ENCODE measurements around the gene ABHD14A. TPM values are rescaled to one million over a fixed set of nuclear protein-coding genes. Genes with fewer than 3 reads are reported as not detected.
A peak's percentile ranks its signal among the peaks of the same experiment; 100 is the strongest.

Gene ABHD14A
- total RNA-seq, 2 experiments from 2014 or later = 6.3 to 7.5 TPM

GRCh38 chr3:51934139-51934850 lies 40.6 kb upstream of the ABHD14A start:
- Mint-ChIP-seq H3K9me3 (ENCODE audit: low read depth) (no peaks in the 10 kb centered on the region), H3K36me3 (ENCODE audit: low read depth) (peaks cover 52% of the 10 kb centered on the region), H3K27ac (no peak overlapping the region), H3K4me1 (peaks cover 11% of the 10 kb centered on the region), H3K4me3 (no peak overlapping the region), H3K27me3 (no peaks in the 10 kb centered on the region)
- ChIA-PET CTCF (interaction anchor here (1.1 to 1.2 kb wide), 2 partner anchors 19 to 29 kb away, joined by 3 read pairs; no protein-coding TSS in a partner anchor), POLR2A (no interaction called here)
- ATAC-seq = no peak
- DNase-seq = no peak
- intact Hi-C loops (cut with DNase I, micrococcal nuclease) = no loop called here

GRCh38 chr3:51934991-51935885 lies 39.6 kb upstream of the ABHD14A start:
- peaks cover 52% of the 10 kb centered on the region for H3K36me3 Mint-ChIP-seq (ENCODE audit: low read depth)
- H3K27me3 Mint-ChIP-seq = no peaks in the 10 kb centered on the region
- H3K9me3 Mint-ChIP-seq (ENCODE audit: low read depth) = no peaks in the 10 kb centered on the region
- intact Hi-C loops (cut with DNase I, micrococcal nuclease) = no loop called here
- DNase-seq = no peak
- ATAC-seq = no peak
- POLR2A ChIA-PET = no interaction called here
- no peak overlapping the region for H3K4me3 Mint-ChIP-seq
- no peak overlapping the region for H3K27ac Mint-ChIP-seq
- peaks cover 18% of the 10 kb centered on the region for H3K4me1 Mint-ChIP-seq
- CTCF ChIA-PET = interaction anchor here (1.1 to 1.2 kb wide), 2 partner anchors 19 to 28 kb away, joined by 3 read pairs; no protein-coding TSS in a partner anchor

- ATAC-seq = no peak
- Mint-ChIP-seq H3K27me3 (no peaks in the 10 kb centered on the region), H3K9me3 (ENCODE audit: low read depth) (no peaks in the 10 kb centered on the region), H3K36me3 (ENCODE audit: low read depth) (peaks cover 52% of the 10 kb centered on the region), H3K4me1 (peaks cover 27% of the 10 kb centered on the region), H3K4me3 (no peak overlapping the region), H3K27ac (no peak overlapping the region)
- intact Hi-C loops (cut with DNase I, micrococcal nuclease) = no loop called here
- no peak for DNase-seq
- ChIA-PET POLR2A (no interaction called here), CTCF (interaction anchor here (0.5 kb wide), 1 partner anchor 186 kb away, joined by 4 read pairs; no protein-coding TSS in a partner anchor)
Measured at GRCh38 chr3:51935886-51936755, 38.7 kb upstream of the ABHD14A start.

- intact Hi-C loops (cut with DNase I, micrococcal nuclease) = no loop called here
- ChIA-PET CTCF (interaction anchor here (0.5 kb wide), 1 partner anchor 134 kb away, joined by 3 read pairs; no protein-coding TSS in a partner anchor), POLR2A (no interaction called here)
- H3K27me3 Mint-ChIP-seq = no peaks in the 10 kb centered on the region
- H3K36me3 Mint-ChIP-seq (ENCODE audit: low read depth) = peaks cover 51% of the 10 kb centered on the region
- no peaks in the 10 kb centered on the region for H3K9me3 Mint-ChIP-seq (ENCODE audit: low read depth)
- no peak for ATAC-seq
- no peak for DNase-seq
- H3K27ac Mint-ChIP-seq = no peak overlapping the region
- H3K4me3 Mint-ChIP-seq = no peak overlapping the region
- peaks cover 27% of the 10 kb centered on the region for H3K4me1 Mint-ChIP-seq
Measured at GRCh38 chr3:51937014-51937413, 37.9 kb upstream of the ABHD14A start.

GRCh38 chr3:51937611-51938450 lies 37.0 kb upstream of the ABHD14A start:
- no peak for DNase-seq
- CTCF ChIA-PET = no interaction called here
- no peak overlapping the region for H3K4me3 Mint-ChIP-seq
- H3K27me3 Mint-ChIP-seq = no peaks in the 10 kb centered on the region
- ATAC-seq = no peak
- H3K36me3 Mint-ChIP-seq (ENCODE audit: low read depth) = peaks cover 49% of the 10 kb centered on the region
- H3K9me3 Mint-ChIP-seq (ENCODE audit: low read depth) = no peaks in the 10 kb centered on the region
- intact Hi-C loops (cut with DNase I, micrococcal nuclease) = no loop called here
- H3K27ac Mint-ChIP-seq = no peak overlapping the region
- POLR2A ChIA-PET = no interaction called here
- peaks cover 30% of the 10 kb centered on the region for H3K4me1 Mint-ChIP-seq

- POLR2A ChIA-PET = no interaction called here
- DNase-seq = no peak
Measured at GRCh38 chr3:51938780-51939425, 36.0 kb upstream of the ABHD14A start.

GRCh38 chr3:51940648-51941462 lies 34.0 kb upstream of the ABHD14A start:
- intact Hi-C loops (cut with DNase I, micrococcal nuclease) = loop anchor here (5.0 to 10.0 kb wide), 2 partner anchors 1326 to 1644 kb away; partner anchors contain the start of genes CISH (in 1 of the 2), HYAL3 (in 1 of the 2), MAPKAPK3 (in 1 of the 2) and NAA80 (in 1 of the 2)
- Mint-ChIP-seq H3K27ac (peak overlapping the region; percentile 45), H3K4me3 (peak overlapping the region; percentile 84), H3K36me3 (ENCODE audit: low read depth) (peaks cover 29% of the 10 kb centered on the region), H3K27me3 (no peaks in the 10 kb centered on the region), H3K4me1 (peaks cover 33% of the 10 kb centered on the region), H3K9me3 (ENCODE audit: low read depth) (no peaks in the 10 kb centered on the region)
- CTCF ChIA-PET = interaction anchor here (0.6 to 3.3 kb wide), 25 partner anchors 8 to 1623 kb away, joined by 3 to 30 read pairs (median 4); partner anchors contain the start of genes ABHD14A, ABHD14B, DUSP7 and IQCF2
- DNase-seq (no peak), ATAC-seq (no peak)
- POLR2A ChIA-PET = interaction anchor here (0.6 to 1.1 kb wide), 10 partner anchors 28 to 1373 kb away, joined by 3 to 13 read pairs (median 4); partner anchors contain the start of genes ACY1, C3orf18, DUSP7 and POC1A

More at GRCh38 chr3:51938780-51939425, 36.0 kb upstream of the ABHD14A start:
- Mint-ChIP-seq H3K27me3 (no peaks in the 10 kb centered on the region), H3K4me1 (peaks cover 33% of the 10 kb centered on the region), H3K36me3 (ENCODE audit: low read depth) (peaks cover 41% of the 10 kb centered on the region), H3K4me3 (no peak overlapping the region), H3K27ac (peak overlapping the region; percentile 52), H3K9me3 (ENCODE audit: low read depth) (no peaks in the 10 kb centered on the region)
- ATAC-seq = no peak
- CTCF ChIA-PET = interaction anchor here (0.6 kb wide), 2 partner anchors 218 to 1054 kb away, joined by 3 to 4 read pairs; no protein-coding TSS in a partner anchor
- intact Hi-C loops (cut with DNase I, micrococcal nuclease) = no loop called here

- Mint-ChIP-seq H3K9me3 (ENCODE audit: low read depth) (no peaks in the 10 kb centered on the region), H3K4me3 (peak overlapping the region; percentile 84), H3K36me3 (ENCODE audit: low read depth) (peaks cover 24% of the 10 kb centered on the region), H3K27ac (peak overlapping the region; percentile 45), H3K27me3 (no peaks in the 10 kb centered on the region), H3K4me1 (peaks cover 33% of the 10 kb centered on the region)
- DNase-seq = no peak
- ChIA-PET CTCF (interaction anchor here (0.6 to 3.3 kb wide), 25 partner anchors 9 to 1623 kb away, joined by 3 to 30 read pairs (median 4); partner anchors contain the start of genes ABHD14A, ABHD14B, DUSP7 and IQCF2), POLR2A (interaction anchor here (0.6 to 1.1 kb wide), 7 partner anchors 28 to 1374 kb away, joined by 3 to 13 read pairs (median 3); partner anchors contain the start of genes ACY1, C3orf18, DUSP7 and RPL29)
- ATAC-seq = no peak
- intact Hi-C loops (cut with DNase I, micrococcal nuclease) = loop anchor here (5.0 to 10.0 kb wide), 2 partner anchors 1327 to 1644 kb away; partner anchors contain the start of genes CISH (in 1 of the 2), HYAL3 (in 1 of the 2), MAPKAPK3 (in 1 of the 2) and NAA80 (in 1 of the 2)
Measured at GRCh38 chr3:51941463-51941797, 33.4 kb upstream of the ABHD14A start.
